Brain microvascular endothelial cell (primary cell): ENCODE results near the gene A4GALT.

ENCODE experiments used
- DNase-seq: peaks from one replicate; pipeline ENCODE4 v3.0.0-alpha.2; 2020
- H3K27ac ChIP-seq: fragments of 250-450 bp; sonication (Bioruptor Pico); 2 replicates; pipeline ENCODE4 v1.5.1; 2020; ENCODE audit warnings: mild to moderate bottlenecking, moderate library complexity
- H3K27me3 ChIP-seq: fragments of 250-450 bp; sonication (Bioruptor Pico); replicated peaks from 2 replicates; pipeline ENCODE4 v1.5.1; 2020; ENCODE audit warnings: mild to moderate bottlenecking
- H3K36me3 ChIP-seq: fragments of 250-450 bp; sonication (Bioruptor Pico); replicated peaks from 2 replicates; pipeline ENCODE4 v1.5.1; 2020; ENCODE audit warnings: mild to moderate bottlenecking
- H3K4me3 ChIP-seq: 2 replicates; pipeline ENCODE4 v1.5.1; 2011; ENCODE audit warnings: low read depth, mild to moderate bottlenecking, control low read depth, low read length, moderate library complexity
- CTCF ChIP-seq: IDR thresholded peaks from 2 replicates; pipeline ENCODE4 v1.5.1; 2011; ENCODE audit warnings: low read depth, mild to moderate bottlenecking, moderate library complexity, low read length, control low read depth, inconsistent platforms; ENCODE audit errors: missing control alignments
- in situ Hi-C: cut with HindIII; loops from 2 replicates; pipeline ENCODE4 v1.10.0; 2017; ENCODE audit warnings: low sequenced_read_pairs, low pct_ligation_motif_present

A4GALT gene

GRCh38 chr22:42725606-42726355 lies 5.1 kb upstream of the A4GALT start:
- Histone ChIP-seq H3K27ac (no peak overlapping the region), H3K36me3 (no peaks in the 10 kb centered on the region), H3K27me3 (no peaks in the 10 kb centered on the region), H3K4me3 (no peak overlapping the region)
- in situ Hi-C loops: no loop called here
- TF ChIP-seq CTCF: no peak
- no peak for DNase-seq

- no peak for DNase-seq
- no peaks in the 10 kb centered on the region for H3K36me3 ChIP-seq
- TF ChIP-seq CTCF: no peak
- H3K4me3 ChIP-seq: no peak overlapping the region
- in situ Hi-C loops: no loop called here
- no peak overlapping the region for H3K27ac ChIP-seq
- H3K27me3 ChIP-seq: no peaks in the 10 kb centered on the region
Measured at GRCh38 chr22:42724062-42724461, 3.4 kb upstream of the A4GALT start.

- H3K36me3 ChIP-seq: no peaks in the 10 kb centered on the region
- in situ Hi-C loops: no loop called here
- no peak for DNase-seq
- peak overlapping the region; percentile 48 for H3K4me3 ChIP-seq
- H3K27ac ChIP-seq: no peak overlapping the region
- H3K27me3 ChIP-seq: no peaks in the 10 kb centered on the region
- no peak for TF ChIP-seq CTCF
Measured at GRCh38 chr22:42721045-42721434, 370 bp upstream of the A4GALT start.

GRCh38 chr22:42719656-42720262 lies 911 bp downstream of the A4GALT start:
- H3K4me3 ChIP-seq: peak overlapping the region; percentile 57
- in situ Hi-C loops: no loop called here
- TF ChIP-seq CTCF: no peak

GRCh38 chr22:42719133-42719532 lies 1.5 kb downstream of the A4GALT start:
- Histone ChIP-seq H3K27ac (no peak overlapping the region), H3K27me3 (no peaks in the 10 kb centered on the region), H3K4me3 (no peak overlapping the region), H3K36me3 (no peaks in the 10 kb centered on the region)
- in situ Hi-C loops: no loop called here
- peak; percentile 12 for TF ChIP-seq CTCF
- DNase-seq: no peak

More at GRCh38 chr22:42719656-42720262, 911 bp downstream of the A4GALT start:
- H3K27ac ChIP-seq: no peak overlapping the region
- H3K36me3 ChIP-seq: no peaks in the 10 kb centered on the region
- no peaks in the 10 kb centered on the region for H3K27me3 ChIP-seq
- no peak for DNase-seq
